ENCODE results near the gene LTBR.
"Not testable (repeated sequence)": the region's sequence is repeated elsewhere in the genome, so short reads cannot be mapped to it uniquely, and the experiment has no call there.

Gene LTBR

GRCh38 chr12:6383572-6384498 is at the start of gene LTBR:
Gene LTBR (plus strand): TSS chr12:6384162. CDS start chr12:6384359, 197 bp downstream.
- DNase-seq (ENCODE audit: low spot score), result no peak

DNA sequence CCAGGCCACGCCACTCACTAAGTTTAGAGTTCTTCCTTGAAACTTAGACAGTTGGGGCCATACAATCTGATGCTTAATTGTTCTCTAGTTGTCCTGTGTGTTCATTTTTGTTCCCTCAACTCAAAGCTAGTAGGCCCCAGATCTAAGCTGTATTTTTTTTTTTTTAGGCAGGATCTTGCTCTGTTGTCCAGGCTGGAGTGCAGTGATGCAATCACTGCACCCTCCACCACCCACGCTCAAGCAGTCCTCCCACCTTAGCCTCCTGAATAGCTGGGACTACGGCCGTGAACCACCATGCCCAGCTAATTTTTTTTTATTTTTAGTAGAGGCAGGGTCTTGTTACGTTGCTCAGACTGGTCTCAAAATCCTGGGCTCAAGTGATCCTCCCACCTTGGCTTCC is 49.6 kb upstream of the LTBR start:
- no peak for DNase-seq (ENCODE audit: low spot score)

- DNase-seq (ENCODE audit: low spot score), result no peak
Observed at GRCh38 chr12:6334940-6335450, 49.0 kb upstream of the LTBR start.

- DNase-seq (ENCODE audit: low spot score), result peak; percentile 90
Observed at GRCh38 chr12:6335451-6336078, 48.4 kb upstream of the LTBR start.

- peak; percentile 66 for DNase-seq (ENCODE audit: low spot score)
Observed at GRCh38 chr12:6336079-6336888, 47.7 kb upstream of the LTBR start.

DNA sequence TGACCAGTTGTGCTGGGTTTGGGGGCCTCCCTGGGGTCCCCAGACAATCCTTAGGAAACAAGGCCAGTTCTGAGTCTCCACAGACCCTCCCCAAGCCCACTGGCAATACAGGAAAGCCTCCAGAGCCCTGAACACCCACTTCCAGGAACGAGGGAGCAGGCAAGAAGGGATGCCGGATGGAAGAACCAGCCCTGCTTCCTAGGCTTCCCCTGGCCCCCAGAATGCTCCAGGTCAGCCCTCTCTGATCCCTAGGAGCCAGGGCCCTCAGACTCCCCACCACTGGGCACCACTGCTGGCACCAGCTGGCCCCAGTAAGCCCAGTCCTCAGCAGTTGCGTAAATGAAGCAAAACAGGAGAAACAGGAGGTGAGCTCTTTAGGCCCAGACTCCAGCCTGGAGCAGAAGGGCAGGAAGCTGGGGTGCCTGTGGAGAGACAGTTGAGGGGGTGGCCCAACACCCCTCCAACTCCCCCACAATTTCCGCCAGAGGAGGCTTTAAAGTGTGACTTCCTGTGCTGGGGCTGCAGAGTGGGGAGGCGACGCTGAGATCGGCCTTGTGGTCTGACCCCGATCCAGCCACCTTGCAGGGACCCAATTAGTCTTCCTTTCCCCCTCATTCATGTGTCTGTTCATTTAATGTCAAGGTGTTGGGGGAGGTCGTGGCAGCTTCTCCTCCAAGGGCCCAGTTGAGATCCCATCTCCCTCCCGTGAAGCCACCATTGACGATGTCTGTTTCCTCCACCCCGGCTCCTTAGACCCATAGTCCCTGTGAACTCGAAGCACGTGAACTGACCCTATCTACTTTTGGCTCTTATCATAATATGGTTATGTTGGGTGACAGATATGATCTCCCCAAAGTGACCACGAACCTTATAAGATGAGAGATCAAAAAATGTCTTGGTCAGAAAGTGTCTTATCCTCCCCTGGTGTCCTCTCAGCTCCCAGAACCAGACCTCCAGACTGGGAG is 46.8 kb upstream of the LTBR start:
- DNase-seq (ENCODE audit: low spot score), result peak; percentile 72

DNA sequence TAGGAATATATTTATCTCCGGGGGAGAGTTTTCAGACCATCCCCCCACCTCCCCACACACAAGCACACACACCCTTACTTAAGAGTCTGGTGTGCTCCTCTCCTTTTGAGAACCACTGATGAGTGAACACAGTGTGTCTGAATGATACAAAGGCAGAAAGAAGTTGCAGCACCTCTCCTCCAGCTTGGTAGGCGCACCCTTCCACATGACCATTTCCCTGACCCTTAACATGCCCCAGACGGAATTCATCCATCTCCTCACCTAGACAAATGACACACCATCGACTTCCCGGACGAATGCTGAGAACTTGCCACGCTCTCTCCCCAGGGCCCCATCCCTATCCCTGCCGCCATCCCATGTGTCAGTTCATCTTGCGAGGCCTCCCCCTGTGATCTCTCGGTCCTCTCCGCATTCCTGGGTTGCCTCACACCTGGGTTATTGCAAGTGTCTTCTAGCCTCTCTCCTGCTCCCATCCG is 46.0 kb upstream of the LTBR start:
- DNase-seq (ENCODE audit: low spot score), result no peak

GRCh38 chr12:6338536-6338935 is 45.4 kb upstream of the LTBR start:
- not testable (repeated sequence) for DNase-seq (ENCODE audit: low spot score)

- DNase-seq (ENCODE audit: low spot score), result no peak
Observed at GRCh38 chr12:6338955-6339354, 45.0 kb upstream of the LTBR start.

- no peak for DNase-seq (ENCODE audit: low spot score)
Observed at GRCh38 chr12:6340032-6340638, 43.8 kb upstream of the LTBR start.

DNA sequence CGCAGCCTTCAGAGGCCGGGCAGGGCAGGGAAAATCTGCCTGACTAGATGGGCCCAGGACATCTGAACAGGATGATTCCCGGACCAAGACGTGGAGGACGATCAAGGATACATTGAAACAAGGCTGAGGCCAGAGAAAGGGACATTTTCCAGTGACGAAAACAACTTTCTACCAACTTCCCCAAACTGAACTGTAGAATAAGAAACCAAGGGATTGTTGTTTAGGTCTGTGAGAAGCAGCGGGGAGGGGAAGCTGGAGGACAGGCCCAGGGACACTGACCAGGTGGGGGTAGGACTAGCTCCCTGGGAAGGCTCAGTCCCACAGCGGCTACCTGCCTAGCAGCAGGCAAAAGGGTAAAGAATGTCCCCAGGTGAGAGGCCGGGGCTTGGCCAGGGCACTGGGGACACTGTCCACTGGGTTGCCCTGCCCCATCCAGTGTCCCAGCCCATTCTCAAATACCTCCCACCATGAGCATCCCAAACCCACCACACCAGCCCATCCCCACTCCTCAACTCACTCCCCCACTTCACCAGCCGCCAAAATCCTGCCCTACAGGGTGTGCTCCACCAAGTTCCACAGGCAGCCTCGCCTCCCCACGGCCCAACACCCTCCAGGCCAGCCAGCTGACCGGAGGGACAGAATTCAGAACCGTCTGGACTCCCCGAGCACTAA is 43.1 kb upstream of the LTBR start:
- DNase-seq (ENCODE audit: low spot score), result no peak

GRCh38 chr12:6341417-6342139 is 42.4 kb upstream of the LTBR start, which contains the start of gene TNFRSF1A:
Gene TNFRSF1A (minus strand): TSS chr12:6342076. CDS start chr12:6341814, 262 bp downstream.
- DNase-seq (ENCODE audit: low spot score), result peak; percentile 66

DNA sequence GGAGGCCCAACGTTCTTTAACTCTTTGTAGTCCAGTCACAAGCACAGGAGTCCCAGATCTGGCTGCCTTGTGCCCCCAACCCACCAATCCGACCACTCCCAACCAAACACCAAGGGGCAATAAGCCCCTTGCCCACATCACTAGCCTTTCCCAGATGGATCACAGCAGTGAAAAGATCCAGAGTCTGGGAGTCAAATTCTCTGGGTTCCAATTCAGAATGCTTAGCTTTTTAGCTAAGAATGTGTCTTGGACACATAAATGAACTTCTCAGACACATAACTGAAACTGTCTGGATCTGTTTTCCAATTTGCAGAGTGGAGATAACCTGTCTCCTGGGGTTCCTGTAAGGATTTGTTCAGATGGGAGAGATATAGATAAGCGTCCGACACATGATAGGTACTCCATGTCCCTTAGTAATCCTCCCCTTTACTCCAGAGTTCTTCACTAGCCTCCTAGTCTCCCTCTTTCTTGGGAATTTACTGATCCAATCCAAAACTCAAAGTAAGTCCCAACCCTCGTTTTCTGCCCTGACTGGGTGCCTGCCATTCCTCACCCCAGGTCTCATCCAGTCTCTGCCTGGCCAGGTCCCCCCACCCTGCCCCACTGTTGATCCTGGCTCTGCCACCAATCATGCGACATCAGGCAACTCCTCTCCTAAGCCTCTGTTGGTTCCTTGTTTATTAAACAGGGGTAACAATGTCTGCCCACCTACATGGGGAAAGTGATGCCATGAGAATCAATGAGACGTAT is 41.6 kb upstream of the LTBR start:
- DNase-seq (ENCODE audit: low spot score), result no peak

DNA sequence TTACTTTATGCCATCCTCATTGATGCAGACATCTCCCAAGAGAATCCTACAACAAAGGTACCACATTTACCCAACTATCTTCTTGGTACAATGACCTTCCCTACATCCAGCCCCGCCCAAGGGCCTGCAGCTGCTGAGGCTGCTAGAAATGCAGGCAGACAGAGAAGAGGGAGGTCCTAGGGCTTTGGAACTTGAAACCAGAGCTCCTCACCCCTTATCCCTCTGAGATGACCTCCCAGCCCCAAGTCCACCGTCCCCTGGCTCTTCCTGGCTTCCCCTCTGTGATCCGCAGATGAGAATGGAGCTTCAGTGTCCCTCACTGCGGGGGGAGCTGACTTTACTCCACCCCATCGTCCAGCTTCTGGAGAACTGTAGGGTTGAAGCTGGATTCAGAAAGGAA is 40.4 kb upstream of the LTBR start:
- no peak for DNase-seq (ENCODE audit: low spot score)

- not testable (repeated sequence) for DNase-seq (ENCODE audit: low spot score)
Observed at GRCh38 chr12:6344101-6344660, 39.8 kb upstream of the LTBR start.

DNA sequence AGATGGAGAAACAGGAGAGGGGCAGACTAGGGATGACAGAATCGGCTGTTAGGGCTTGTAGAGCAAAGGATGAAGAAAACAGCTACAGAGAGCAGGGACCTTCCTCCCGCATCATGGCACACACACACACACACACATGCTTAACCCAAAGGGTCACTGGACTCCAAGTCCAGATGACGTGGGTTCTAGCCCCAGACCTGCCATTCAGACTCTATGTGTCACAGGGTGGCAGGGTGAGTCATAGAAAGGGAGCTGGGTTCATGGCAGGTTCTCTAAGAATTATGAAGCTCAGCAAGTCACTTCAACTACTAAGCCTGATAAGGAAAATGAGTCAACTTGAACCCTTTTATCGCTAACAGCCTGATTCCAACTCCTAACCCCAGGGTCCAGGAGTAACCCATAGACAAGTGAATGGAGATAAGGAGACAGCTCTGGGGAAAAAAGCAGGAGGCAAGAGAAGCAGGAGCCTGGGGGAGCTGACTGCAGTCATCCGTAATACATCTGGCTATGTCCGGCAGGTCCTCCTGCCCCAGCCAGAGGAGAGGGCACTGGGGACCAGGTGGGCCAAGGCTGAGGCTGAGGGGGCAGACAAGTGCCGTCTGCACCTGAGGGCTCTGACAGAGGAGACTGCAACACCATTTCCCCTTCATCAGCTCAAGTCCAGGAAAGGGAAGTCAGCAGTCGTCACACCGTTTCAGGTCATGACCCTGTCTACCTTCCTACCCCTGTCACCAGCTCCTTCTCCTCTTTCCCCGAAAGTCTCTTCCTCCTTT is 38.5 kb upstream of the LTBR start:
- DNase-seq (ENCODE audit: low spot score), result peak; percentile 58

- DNase-seq (ENCODE audit: low spot score), result no peak
Observed at GRCh38 chr12:6346235-6346832, 37.6 kb upstream of the LTBR start.
